GM12801 (cell line): ENCODE results near the gene GRIN3B.

Source experiments
- TF ChIP-seq, protein P1 (sequence below): IDR thresholded peaks from one replicate; pipeline ENCODE4 v1.5.1; 2011; ENCODE audit warnings: control low read depth; ENCODE audit not compliant: insufficient read length; ENCODE audit errors: extremely low read depth

The GRIN3B gene

DNA sequence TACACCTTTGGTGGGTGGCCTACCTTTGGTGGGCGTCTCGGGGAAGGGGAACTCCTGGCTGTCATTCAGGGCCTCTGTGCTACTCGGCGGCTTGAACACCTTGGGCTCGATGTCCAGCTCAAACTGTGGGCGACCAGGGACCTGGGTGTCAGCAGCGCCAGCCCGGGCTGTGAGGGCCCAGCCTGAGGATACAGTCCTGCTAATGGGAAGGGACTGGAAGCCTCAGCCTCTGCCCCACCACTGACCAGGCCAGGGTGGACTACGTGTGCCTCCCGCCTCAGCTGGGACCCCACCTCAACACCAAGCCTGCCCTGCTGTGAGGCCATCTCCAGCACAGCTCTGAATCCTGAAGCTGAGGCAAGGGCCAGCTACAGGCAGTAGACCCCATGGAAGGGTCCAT lies 13.0 kb downstream of the GRIN3B start:
- TF ChIP-seq, protein P1, sequence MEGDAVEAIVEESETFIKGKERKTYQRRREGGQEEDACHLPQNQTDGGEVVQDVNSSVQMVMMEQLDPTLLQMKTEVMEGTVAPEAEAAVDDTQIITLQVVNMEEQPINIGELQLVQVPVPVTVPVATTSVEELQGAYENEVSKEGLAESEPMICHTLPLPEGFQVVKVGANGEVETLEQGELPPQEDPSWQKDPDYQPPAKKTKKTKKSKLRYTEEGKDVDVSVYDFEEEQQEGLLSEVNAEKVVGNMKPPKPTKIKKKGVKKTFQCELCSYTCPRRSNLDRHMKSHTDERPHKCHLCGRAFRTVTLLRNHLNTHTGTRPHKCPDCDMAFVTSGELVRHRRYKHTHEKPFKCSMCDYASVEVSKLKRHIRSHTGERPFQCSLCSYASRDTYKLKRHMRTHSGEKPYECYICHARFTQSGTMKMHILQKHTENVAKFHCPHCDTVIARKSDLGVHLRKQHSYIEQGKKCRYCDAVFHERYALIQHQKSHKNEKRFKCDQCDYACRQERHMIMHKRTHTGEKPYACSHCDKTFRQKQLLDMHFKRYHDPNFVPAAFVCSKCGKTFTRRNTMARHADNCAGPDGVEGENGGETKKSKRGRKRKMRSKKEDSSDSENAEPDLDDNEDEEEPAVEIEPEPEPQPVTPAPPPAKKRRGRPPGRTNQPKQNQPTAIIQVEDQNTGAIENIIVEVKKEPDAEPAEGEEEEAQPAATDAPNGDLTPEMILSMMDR: no peak

DNA sequence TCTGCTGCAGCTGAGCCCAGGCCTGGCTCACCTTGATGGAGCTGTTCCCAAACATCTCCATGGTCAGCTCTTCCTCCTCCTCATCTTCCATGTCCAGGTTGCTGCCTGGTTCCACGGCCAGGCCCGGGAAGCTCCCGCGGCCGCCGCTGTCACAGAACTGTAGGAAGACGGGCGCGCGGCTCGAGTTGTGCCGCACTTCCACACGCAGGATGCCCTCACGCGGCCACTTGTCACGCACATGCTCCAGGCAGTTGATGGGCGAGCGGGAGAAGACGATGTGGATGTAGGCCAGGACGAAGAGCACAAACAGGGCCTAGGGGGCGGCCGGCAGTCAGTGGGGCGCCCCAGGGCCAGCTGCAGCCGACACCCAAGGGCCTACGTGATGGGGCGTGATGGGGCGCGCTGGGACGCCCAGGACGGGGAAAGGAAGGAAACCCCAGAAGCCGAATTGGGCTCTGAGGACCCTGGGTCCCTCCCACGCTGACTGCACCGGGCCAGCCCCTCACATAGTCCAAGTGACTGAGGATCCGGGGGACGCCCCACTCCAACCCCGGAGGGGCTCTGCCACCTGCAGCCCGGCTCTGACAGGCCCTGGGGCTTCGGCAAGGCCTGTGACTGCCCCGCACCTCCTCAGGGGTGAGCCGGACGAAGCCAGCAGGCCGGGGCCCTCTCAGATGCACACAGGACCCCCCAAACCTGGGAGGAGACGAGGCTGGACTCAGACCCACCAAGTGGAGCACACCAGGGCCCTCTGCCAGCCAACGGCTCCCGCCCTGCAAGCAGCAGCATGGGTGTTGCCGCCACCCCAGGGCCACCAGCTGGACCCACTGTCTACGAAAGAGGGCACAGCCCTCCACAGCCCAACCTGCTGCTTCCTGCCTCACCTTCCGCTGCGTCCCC lies 14.2 kb downstream of the GRIN3B start:
- TF ChIP-seq, protein P1: no peak

DNA sequence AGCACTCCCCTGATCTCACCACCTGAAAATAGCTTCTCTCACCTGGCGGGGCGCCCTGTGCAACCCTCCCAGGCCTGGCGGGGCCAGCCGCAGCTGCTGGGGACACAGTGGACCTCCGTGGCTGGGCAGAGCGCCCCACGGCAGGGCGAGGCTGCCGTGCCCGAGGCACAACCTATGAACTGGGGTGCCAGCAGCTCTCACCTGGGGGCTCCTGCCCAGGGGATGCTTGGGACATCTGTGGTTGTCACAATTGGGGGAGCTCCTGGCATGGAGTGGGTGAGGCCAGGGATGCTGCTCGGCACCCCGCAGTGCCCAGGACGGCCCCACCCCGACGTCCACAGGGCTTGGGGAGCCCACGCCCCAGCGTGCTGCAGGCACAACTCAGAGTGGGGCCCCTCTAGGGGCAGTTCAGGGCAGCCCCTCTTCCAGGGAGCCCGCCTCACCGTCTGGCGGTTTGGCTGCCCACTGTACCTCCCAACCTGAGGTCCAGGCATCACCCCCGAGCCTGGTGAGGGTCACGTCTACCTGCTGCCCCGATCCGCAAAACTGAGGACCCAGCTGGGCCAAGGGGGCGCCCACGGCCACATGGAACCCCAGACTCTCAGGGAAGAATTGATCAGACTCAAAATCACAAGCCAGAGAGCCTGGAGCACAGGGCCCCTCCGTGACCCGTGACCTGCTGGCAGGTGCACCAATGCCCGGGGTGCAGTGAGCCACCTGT lies 15.0 kb downstream of the GRIN3B start:
- TF ChIP-seq, protein P1: no peak

DNA sequence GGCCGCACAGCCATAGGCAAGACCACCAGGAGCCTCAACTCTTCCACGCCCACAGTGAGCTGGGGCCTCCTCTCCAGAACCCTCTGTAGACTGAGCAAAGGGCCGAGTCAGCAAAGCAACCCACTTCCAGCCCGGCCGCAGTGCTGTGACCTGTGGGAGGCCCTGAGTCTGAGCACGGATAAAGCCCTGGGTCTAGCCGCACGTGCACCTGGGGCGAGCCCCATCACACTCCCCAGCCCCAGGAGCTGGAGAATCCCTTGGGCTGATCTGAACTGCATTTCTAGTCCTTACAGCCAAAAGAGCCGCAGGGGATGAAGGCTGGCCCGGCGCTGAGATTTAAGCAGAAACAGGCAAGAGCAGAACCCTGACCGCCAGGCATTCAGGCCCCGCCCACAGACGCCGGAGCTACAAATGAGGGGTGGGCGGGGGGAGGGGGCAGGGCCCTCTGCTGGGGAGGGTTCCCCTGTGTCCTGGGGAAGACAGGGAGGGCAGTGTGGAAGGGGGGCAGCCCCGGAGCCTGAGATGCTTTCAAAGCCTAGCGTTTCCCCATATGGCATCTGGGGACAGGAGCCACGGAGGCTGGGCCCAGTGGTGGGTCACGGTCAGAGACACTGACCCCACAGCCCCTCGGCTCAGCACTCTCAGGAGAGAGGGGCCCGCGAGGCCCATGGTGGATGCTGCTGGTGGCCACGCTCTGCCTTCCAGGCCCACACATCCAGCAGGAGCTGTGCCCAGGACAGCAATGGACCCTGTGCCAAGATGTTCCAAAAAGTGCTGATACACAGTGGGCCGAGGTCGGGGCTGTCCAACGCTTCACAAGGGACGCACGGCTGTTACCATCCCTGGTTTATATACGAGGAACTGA lies 15.8 kb downstream of the GRIN3B start:
- TF ChIP-seq, protein P1: no peak

DNA sequence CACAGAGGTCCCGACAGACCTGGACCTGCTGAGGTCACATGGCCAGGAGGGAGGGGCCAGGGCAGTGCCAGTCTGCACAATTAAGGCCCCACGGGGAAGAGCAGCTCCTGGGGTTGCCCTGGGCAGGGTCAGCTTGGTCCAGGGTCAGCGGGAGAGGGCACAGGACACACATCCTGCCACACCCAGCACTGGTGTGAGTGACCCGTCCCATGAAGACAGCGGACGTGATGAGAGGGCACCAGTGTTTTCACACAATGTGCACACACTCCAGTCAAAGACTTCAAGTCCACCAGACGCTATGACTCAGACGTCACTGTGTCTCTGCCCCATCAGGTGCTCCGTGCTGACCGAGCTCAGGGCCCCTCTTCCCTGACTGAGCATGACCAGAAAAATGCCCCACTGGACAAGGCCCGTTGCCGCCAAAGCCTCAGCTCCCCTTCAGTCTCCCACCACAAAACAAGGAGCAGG lies 16.5 kb downstream of the GRIN3B start:
- TF ChIP-seq, protein P1: no peak

DNA sequence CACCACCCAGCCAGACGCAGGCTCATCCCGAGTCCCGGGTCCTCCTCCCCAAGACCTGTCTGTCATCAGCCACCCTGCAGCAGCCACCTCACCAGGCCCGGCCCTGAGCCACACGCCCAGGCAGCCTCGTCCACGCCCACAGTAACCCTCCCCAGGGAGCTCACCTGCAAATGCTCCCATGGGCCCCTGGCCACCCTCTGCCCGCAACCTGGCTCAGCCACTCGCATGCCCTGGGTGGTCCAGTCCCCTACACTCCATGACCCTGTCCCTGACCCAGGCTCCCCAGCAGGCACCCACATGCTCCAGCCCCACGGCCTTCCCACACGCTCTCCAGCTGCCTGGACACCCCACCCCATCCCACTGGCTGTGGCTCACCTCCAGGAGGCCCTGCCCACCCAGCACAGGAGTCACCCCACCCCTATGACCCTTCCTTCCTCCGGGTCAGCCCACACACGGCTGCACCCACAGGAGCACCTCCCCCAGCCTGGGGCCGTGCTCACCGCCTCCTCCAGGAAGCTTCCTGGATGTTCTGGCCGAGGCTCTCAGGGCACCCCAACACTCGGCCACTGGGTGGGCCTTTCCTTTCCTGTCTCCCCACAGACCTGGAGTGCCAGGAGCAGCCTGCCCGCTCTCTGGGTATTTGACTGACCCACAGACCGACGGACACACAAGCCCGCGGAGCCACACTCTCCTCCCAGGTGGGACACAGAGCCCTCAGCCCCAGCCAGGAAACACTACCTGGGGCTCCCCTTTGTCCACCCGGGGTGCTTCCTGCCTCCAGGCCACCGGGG lies 17.1 kb downstream of the GRIN3B start:
- TF ChIP-seq, protein P1: no peak
